ENCODE results near the gene SLA2.

DNA sequence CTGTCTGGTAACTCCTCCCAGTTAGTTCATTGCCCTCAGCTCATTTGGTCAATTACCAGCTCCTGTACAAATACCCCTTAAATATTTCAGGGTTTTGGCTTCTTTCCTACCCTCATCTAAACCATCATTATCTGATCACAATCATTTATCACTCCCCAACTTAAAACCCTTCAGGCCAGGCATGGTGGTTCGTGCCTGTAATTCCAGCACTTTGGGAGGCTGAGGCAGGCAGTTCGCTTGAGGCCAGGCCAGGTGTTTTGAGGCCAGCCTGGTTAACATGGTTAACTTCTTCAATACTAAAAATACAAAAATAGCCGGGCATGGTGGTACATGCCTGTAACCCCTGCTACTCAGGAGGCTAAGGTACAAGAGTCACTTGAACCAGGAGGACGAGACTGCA is 63.2 kb downstream of the SLA2 start:
- TF ChIP-seq, protein P1, sequence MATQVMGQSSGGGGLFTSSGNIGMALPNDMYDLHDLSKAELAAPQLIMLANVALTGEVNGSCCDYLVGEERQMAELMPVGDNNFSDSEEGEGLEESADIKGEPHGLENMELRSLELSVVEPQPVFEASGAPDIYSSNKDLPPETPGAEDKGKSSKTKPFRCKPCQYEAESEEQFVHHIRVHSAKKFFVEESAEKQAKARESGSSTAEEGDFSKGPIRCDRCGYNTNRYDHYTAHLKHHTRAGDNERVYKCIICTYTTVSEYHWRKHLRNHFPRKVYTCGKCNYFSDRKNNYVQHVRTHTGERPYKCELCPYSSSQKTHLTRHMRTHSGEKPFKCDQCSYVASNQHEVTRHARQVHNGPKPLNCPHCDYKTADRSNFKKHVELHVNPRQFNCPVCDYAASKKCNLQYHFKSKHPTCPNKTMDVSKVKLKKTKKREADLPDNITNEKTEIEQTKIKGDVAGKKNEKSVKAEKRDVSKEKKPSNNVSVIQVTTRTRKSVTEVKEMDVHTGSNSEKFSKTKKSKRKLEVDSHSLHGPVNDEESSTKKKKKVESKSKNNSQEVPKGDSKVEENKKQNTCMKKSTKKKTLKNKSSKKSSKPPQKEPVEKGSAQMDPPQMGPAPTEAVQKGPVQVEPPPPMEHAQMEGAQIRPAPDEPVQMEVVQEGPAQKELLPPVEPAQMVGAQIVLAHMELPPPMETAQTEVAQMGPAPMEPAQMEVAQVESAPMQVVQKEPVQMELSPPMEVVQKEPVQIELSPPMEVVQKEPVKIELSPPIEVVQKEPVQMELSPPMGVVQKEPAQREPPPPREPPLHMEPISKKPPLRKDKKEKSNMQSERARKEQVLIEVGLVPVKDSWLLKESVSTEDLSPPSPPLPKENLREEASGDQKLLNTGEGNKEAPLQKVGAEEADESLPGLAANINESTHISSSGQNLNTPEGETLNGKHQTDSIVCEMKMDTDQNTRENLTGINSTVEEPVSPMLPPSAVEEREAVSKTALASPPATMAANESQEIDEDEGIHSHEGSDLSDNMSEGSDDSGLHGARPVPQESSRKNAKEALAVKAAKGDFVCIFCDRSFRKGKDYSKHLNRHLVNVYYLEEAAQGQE (IDR thresholded peaks at IDR 0.05; ENCODE audit: borderline replicate concordance), result no peak
- TF ChIP-seq, protein P2, sequence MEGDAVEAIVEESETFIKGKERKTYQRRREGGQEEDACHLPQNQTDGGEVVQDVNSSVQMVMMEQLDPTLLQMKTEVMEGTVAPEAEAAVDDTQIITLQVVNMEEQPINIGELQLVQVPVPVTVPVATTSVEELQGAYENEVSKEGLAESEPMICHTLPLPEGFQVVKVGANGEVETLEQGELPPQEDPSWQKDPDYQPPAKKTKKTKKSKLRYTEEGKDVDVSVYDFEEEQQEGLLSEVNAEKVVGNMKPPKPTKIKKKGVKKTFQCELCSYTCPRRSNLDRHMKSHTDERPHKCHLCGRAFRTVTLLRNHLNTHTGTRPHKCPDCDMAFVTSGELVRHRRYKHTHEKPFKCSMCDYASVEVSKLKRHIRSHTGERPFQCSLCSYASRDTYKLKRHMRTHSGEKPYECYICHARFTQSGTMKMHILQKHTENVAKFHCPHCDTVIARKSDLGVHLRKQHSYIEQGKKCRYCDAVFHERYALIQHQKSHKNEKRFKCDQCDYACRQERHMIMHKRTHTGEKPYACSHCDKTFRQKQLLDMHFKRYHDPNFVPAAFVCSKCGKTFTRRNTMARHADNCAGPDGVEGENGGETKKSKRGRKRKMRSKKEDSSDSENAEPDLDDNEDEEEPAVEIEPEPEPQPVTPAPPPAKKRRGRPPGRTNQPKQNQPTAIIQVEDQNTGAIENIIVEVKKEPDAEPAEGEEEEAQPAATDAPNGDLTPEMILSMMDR (IDR thresholded peaks at IDR 0.05; ENCODE audit: poor library complexity, severe bottlenecking), result no peak
- TF ChIP-seq TAF1 (IDR thresholded peaks at IDR 0.05; ENCODE audit: low read depth) (no peak), RAD21 (conservative IDR thresholded peaks at IDR 0.05) (no peak), POLR2AphosphoS5 (IDR thresholded peaks at IDR 0.05) (no peak), EP300 (conservative IDR thresholded peaks at IDR 0.05; ENCODE audit: poor library complexity, severe bottlenecking) (no peak)

Measured in neural cell (in vitro differentiated cells).